Activated CD4-positive, alpha-beta T cell treated with anti-CD3 and anti-CD28 coated beads for 36 hours (primary cell): Measurements from ENCODE around the gene SSBP3. TPM values are rescaled to one million over a fixed set of nuclear protein-coding genes. Genes with fewer than 3 reads are reported as not detected.

Experiments
- ATAC-seq: fragments of 200-7000 bp; cut with Tn5 transposase; one replicate; pipeline ENCODE4 v1.10.0; 2021; ENCODE audit warnings: mild to moderate bottlenecking, moderate library complexity
- CTCF ChIA-PET: fragments of 350-600 bp; sonication (Branson Sonifier 250); formaldehyde crosslinking; loops from one replicate; lab custom pipeline; 2021; ENCODE audit warnings: antibody characterized with exemption; lab: Charles Lee
- POLR2A ChIA-PET: fragments of 350-600 bp; sonication (Branson Sonifier 250); formaldehyde crosslinking; loops from one replicate; lab custom pipeline; 2021; ENCODE audit warnings: antibody characterized with exemption, inconsistent platforms; lab: Charles Lee
- DNase-seq: peaks from one replicate; pipeline ENCODE4 v3.0.0-alpha.2; 2020
- H3K27ac Mint-ChIP-seq: one replicate; pipeline ENCODE4 v1.8.0; 2021; ENCODE audit warnings: mixed read lengths
- H3K27me3 Mint-ChIP-seq: one replicate; pipeline ENCODE4 v1.8.0; 2021; ENCODE audit warnings: mixed read lengths
- H3K36me3 Mint-ChIP-seq: one replicate; pipeline ENCODE4 v1.8.0; 2021; ENCODE audit warnings: low read depth, mixed read lengths
- H3K4me1 Mint-ChIP-seq: one replicate; pipeline ENCODE4 v1.8.0; 2021; ENCODE audit warnings: mixed read lengths
- H3K4me3 Mint-ChIP-seq: one replicate; pipeline ENCODE4 v1.8.0; 2021; ENCODE audit warnings: mild to moderate bottlenecking, moderate library complexity, mixed read lengths
- H3K9me3 Mint-ChIP-seq: one replicate; pipeline ENCODE4 v1.8.0; 2021; ENCODE audit warnings: low read depth, mixed read lengths
- intact Hi-C, 2 experiments: fragments of 100-400 bp; cut with DNase I in 1 of 2; cut with micrococcal nuclease in 1 of 2; formaldehyde crosslinking; loops; one replicate each; pipeline versions ENCODE4 v1.14.2 to v1.15.1; 2022 to 2024; cut with DNase I, micrococcal nuclease
- total RNA-seq, 2 experiments: library from RNA; stranded (reverse); gene quantifications; one replicate each; pipeline ENCODE4 v1.2.3, GENCODE V29; 2021

SSBP3 gene
- total RNA-seq, 2 experiments from 2014 or later: 40.3 to 64.2 TPM

GRCh38 chr1:54302951-54303843 is 103.0 kb downstream of the SSBP3 start:
- peaks cover 67% of the 10 kb centered on the region for H3K4me1 Mint-ChIP-seq
- CTCF ChIA-PET: interaction anchor here (1.0 kb wide), 1 partner anchor 36 kb away, joined by 4 read pairs; no protein-coding TSS in a partner anchor
- DNase-seq (no peak), ATAC-seq (no peak)
- POLR2A ChIA-PET: no interaction called here
- intact Hi-C loops: no loop called here
- H3K4me3 Mint-ChIP-seq: no peak overlapping the region
- no peak overlapping the region for H3K27ac Mint-ChIP-seq
- H3K36me3 Mint-ChIP-seq: no peaks in the 10 kb centered on the region
- H3K27me3 Mint-ChIP-seq: no peaks in the 10 kb centered on the region
- no peaks in the 10 kb centered on the region for H3K9me3 Mint-ChIP-seq

DNA sequence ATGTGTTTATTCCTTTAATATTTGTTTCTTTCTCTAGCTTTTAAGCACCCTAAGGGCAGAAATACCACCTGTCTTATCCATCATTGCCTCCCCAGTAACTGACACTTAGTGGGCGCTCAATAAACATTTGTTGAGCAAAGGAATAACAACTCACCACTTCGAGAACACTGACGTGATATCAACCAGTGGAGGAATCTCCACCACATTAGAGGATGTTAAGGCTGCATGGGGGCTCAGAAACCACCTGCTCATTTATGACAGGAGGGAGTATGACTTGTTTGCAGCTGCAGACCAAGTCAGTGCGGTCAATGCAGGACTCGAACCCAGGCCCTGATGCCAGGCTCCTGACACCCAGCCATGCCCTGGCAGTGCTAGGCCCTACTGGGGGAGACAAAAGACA is 103.6 kb downstream of the SSBP3 start:
- CTCF ChIA-PET: interaction anchor here (1.0 kb wide), 1 partner anchor 36 kb away, joined by 4 read pairs; no protein-coding TSS in a partner anchor
- Mint-ChIP-seq H3K36me3 (no peaks in the 10 kb centered on the region), H3K27me3 (no peaks in the 10 kb centered on the region), H3K4me1 (peaks cover 71% of the 10 kb centered on the region), H3K27ac (no peak overlapping the region), H3K4me3 (no peak overlapping the region), H3K9me3 (no peaks in the 10 kb centered on the region)
- POLR2A ChIA-PET: no interaction called here
- ATAC-seq (no peak), DNase-seq (no peak)
- intact Hi-C loops: no loop called here

DNA sequence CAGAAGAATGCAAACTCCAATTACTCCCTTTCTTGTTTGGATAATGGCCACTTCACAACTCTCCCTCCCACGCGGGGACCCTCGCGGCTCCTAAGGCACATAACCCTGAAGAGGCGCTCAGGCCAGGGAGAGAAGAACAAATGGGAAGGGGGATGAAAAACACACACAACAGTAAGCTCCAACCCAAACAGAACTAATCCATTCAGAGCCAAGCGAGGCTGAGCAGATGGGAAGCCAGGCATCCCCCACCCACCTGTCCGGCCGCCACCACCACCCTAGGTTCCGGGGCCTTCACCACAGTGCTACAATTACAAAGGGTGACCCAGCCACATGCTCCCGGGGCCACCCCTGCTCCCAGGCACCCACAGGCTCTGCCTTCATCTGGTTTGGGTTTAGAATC is 104.7 kb downstream of the SSBP3 start:
- no peaks in the 10 kb centered on the region for H3K9me3 Mint-ChIP-seq
- POLR2A ChIA-PET: no interaction called here
- CTCF ChIA-PET: no interaction called here
- H3K36me3 Mint-ChIP-seq: no peaks in the 10 kb centered on the region
- no peak overlapping the region for H3K27ac Mint-ChIP-seq
- no peak overlapping the region for H3K4me3 Mint-ChIP-seq
- DNase-seq (no peak), ATAC-seq (peak; percentile 26)
- no peaks in the 10 kb centered on the region for H3K27me3 Mint-ChIP-seq
- intact Hi-C loops: no loop called here
- peaks cover 71% of the 10 kb centered on the region for H3K4me1 Mint-ChIP-seq

GRCh38 chr1:54300401-54300800 is 105.8 kb downstream of the SSBP3 start:
- Mint-ChIP-seq H3K27me3 (no peaks in the 10 kb centered on the region), H3K36me3 (no peaks in the 10 kb centered on the region), H3K4me3 (no peak overlapping the region), H3K4me1 (peaks cover 74% of the 10 kb centered on the region), H3K9me3 (no peaks in the 10 kb centered on the region), H3K27ac (no peak overlapping the region)
- no peak for ATAC-seq
- CTCF ChIA-PET: interaction anchor here (1.0 kb wide), 1 partner anchor 11 kb away, joined by 3 read pairs; no protein-coding TSS in a partner anchor
- DNase-seq: no peak
- POLR2A ChIA-PET: no interaction called here
- intact Hi-C loops: no loop called here

GRCh38 chr1:54299037-54299436 is 107.2 kb downstream of the SSBP3 start:
- intact Hi-C loops: no loop called here
- Mint-ChIP-seq H3K4me1 (peaks cover 78% of the 10 kb centered on the region), H3K27ac (no peak overlapping the region), H3K4me3 (no peak overlapping the region), H3K27me3 (no peaks in the 10 kb centered on the region), H3K36me3 (no peaks in the 10 kb centered on the region), H3K9me3 (no peaks in the 10 kb centered on the region)
- ATAC-seq (no peak), DNase-seq (no peak)
- POLR2A ChIA-PET: interaction anchor here (0.8 kb wide), 1 partner anchor 8 kb away, joined by 3 read pairs; no protein-coding TSS in a partner anchor
- CTCF ChIA-PET: no interaction called here

DNA sequence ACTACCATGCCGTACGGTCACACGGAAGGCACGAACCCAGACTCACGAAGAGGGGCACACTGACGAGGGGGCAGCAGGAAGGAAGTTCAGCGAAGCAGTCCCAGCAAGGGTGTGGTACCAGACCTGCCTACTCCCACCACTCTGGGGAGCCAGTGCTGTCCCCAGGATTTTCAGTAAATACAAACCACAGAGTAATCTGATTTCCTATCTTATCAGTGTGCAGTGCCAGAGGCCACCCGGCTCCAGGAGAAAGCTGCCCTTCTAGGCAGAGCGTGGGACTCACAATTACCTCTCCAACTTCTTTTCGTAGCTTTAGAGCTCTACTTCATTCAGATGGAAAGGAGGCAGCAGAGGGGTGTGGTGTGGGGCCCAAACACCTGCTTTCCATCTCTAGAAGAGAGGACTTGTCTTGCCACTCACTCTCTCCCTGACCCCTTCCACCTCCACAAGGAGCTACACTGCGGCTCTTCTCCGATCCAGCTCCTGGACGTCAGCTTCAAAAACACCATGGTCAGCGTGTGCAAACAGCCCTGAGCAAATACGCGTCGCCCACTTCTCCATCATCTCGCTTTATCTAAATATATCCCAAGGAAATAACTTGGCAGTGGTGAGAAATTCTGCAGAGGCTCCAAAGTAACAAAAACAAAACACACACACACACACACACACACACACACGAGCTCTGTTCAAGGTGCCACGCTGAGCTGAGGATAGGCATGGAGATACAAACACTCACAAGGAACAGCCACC is 107.7 kb downstream of the SSBP3 start:
- no peaks in the 10 kb centered on the region for H3K27me3 Mint-ChIP-seq
- H3K4me3 Mint-ChIP-seq: no peak overlapping the region
- peaks cover 76% of the 10 kb centered on the region for H3K4me1 Mint-ChIP-seq
- ChIA-PET CTCF (interaction anchor here (0.6 kb wide), 1 partner anchor 22 kb away, joined by 3 read pairs; no protein-coding TSS in a partner anchor), POLR2A (interaction anchor here (0.6 kb wide), 1 partner anchor 120 kb away, joined by 3 read pairs; no protein-coding TSS in a partner anchor)
- ATAC-seq (peak; percentile 12), DNase-seq (no peak)
- H3K27ac Mint-ChIP-seq: peak overlapping the region; percentile 56
- H3K36me3 Mint-ChIP-seq: no peaks in the 10 kb centered on the region
- H3K9me3 Mint-ChIP-seq: no peaks in the 10 kb centered on the region
- intact Hi-C loops: no loop called here

GRCh38 chr1:54297596-54298283 is 108.5 kb downstream of the SSBP3 start:
- no peak overlapping the region for H3K27ac Mint-ChIP-seq
- intact Hi-C loops: no loop called here

DNA sequence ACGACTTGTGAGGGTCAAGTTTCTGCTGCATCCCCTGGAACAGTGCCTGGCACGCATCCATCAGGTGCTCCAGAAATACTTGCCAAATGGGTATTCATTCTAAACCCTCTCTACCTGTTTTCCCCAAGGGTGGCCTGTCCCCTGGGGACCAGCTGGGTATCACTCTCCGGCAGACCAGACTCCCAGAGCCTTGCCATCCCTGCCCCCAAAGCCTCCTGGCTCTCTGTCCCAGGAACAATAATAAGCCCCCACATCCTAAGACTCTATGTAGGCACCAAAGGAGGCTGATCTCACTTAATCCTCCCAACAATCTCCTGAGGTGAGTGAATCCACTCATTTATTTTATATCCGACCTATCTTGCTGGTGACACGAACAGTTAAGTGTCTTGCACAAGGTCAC is 109.5 kb downstream of the SSBP3 start:
- DNase-seq: no peak
- ChIA-PET POLR2A (no interaction called here), CTCF (no interaction called here)
- no peak for ATAC-seq
- Mint-ChIP-seq H3K9me3 (no peaks in the 10 kb centered on the region), H3K4me1 (peaks cover 74% of the 10 kb centered on the region), H3K27me3 (no peaks in the 10 kb centered on the region), H3K27ac (no peak overlapping the region), H3K4me3 (no peak overlapping the region), H3K36me3 (no peaks in the 10 kb centered on the region)
- intact Hi-C loops: no loop called here

More at GRCh38 chr1:54297596-54298283, 108.5 kb downstream of the SSBP3 start:
- Mint-ChIP-seq H3K4me1 (peaks cover 75% of the 10 kb centered on the region), H3K36me3 (no peaks in the 10 kb centered on the region), H3K9me3 (no peaks in the 10 kb centered on the region), H3K27me3 (no peaks in the 10 kb centered on the region), H3K4me3 (no peak overlapping the region)
- ATAC-seq (no peak), DNase-seq (no peak)
- ChIA-PET CTCF (interaction anchor here (0.6 kb wide), 1 partner anchor 21 kb away, joined by 3 read pairs; no protein-coding TSS in a partner anchor), POLR2A (interaction anchor here (0.6 kb wide), 1 partner anchor 121 kb away, joined by 3 read pairs; no protein-coding TSS in a partner anchor)

DNA sequence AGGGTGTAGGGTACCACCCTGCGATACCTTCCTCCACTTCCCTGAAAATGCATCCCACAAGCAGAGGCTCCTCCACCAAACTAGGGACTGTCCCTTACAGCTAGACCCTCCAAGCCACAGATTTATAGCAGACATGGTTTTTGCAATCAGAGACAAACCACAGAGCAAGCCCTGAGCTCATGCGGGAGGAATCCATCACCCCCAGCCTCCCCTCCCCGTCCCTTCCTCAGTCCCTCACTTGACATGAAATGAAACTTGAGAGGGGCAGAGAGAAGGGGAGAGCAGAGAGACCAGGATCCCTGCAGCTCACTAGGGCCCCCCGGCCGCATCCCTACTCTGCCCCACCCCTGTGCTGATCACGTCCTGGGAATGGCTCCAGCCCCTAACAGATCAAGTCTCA is 111.3 kb downstream of the SSBP3 start:
- intact Hi-C loops: no loop called here
- ATAC-seq (no peak), DNase-seq (no peak)
- ChIA-PET CTCF (interaction anchor here (0.9 to 1.2 kb wide), 2 partner anchors 14 to 195 kb away, joined by 3 read pairs; no protein-coding TSS in a partner anchor), POLR2A (interaction anchor here (0.6 kb wide), 2 partner anchors 67 to 221 kb away, joined by 3 read pairs; no protein-coding TSS in a partner anchor)
- peaks cover 73% of the 10 kb centered on the region for H3K4me1 Mint-ChIP-seq
- no peaks in the 10 kb centered on the region for H3K27me3 Mint-ChIP-seq
- H3K36me3 Mint-ChIP-seq: no peaks in the 10 kb centered on the region
- no peaks in the 10 kb centered on the region for H3K9me3 Mint-ChIP-seq
- no peak overlapping the region for H3K4me3 Mint-ChIP-seq
- no peak overlapping the region for H3K27ac Mint-ChIP-seq

DNA sequence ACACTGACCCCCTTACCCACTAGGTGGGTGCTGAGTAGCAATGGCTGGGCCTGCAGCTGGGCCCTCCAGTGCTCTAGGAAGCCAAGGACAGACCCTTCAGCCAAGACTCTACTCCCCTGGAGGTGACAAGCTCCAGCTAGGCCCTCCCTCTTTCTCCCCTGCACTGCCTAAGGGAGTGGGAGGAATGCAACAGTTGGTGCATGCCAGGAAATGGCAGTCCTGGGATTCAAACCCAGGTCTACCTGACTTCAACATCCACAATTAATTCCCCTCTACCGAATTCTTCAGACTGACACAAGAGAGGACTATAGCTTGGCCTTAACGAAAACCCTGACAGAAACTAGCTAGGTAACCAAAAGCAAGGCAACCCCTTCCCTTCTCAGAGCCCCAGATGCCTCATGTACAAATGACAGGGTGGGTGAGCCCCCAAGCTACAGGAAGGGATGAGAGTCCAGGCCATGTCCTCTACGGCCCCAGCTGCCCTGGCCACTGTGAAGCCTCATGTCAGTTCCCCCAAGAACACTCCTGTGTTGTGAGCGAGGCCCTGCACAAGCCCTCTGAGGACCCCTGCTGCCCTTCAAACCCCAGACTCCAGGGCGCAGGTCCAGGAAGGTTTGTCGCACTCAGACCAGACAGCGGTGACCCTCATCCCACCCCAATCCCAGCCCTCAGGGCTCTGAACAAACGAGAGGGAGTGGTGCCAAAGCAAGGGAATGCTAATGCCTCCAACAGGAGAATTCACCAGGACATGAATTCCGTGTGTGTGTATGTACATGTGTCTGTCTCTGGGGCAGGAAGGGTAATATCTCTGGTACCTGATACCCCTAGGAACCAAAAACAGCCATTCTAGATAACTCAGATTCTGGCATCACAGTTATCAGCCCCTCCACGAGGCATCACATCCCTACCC is 113.9 kb downstream of the SSBP3 start:
- H3K4me3 Mint-ChIP-seq: no peak overlapping the region
- no peak for ATAC-seq
- H3K27ac Mint-ChIP-seq: no peak overlapping the region
- intact Hi-C loops: no loop called here
- POLR2A ChIA-PET: no interaction called here
- H3K27me3 Mint-ChIP-seq: no peaks in the 10 kb centered on the region
- peaks cover 78% of the 10 kb centered on the region for H3K4me1 Mint-ChIP-seq
- no peaks in the 10 kb centered on the region for H3K36me3 Mint-ChIP-seq
- H3K9me3 Mint-ChIP-seq: no peaks in the 10 kb centered on the region
- DNase-seq: no peak
- CTCF ChIA-PET: interaction anchor here (0.6 kb wide), 1 partner anchor 17 kb away, joined by 3 read pairs; no protein-coding TSS in a partner anchor
